GM23248 (cell line): ENCODE results near the gene ENAH. TPM values are rescaled to one million over a fixed set of nuclear protein-coding genes. Genes with fewer than 3 reads are reported as not detected.

Experiments used
- DNase-seq: peaks from one replicate; pipeline ENCODE4 v3.0.0-alpha.2; 2015
- H2AFZ ChIP-seq: fragments of 200-600 bp; sonication (generic); 2 replicates; pipeline ENCODE4 v1.6.1; 2016; ENCODE audit warnings: antibody characterized with exemption
- H3F3A ChIP-seq: fragments of 200-600 bp; sonication (generic); 2 replicates; pipeline ENCODE4 v1.6.1; 2016; ENCODE audit warnings: mild to moderate bottlenecking, antibody characterized with exemption, mixed run types; ENCODE audit not compliant: insufficient read depth
- H3K27ac ChIP-seq: fragments of 200-600 bp; sonication (generic); 2 replicates; pipeline ENCODE4 v1.5.1; 2016; ENCODE audit warnings: mild to moderate bottlenecking
- H3K27me3 ChIP-seq: fragments of 200-600 bp; sonication (generic); replicated peaks from 2 replicates; pipeline ENCODE4 v1.6.1; 2016; ENCODE audit warnings: mild to moderate bottlenecking; ENCODE audit not compliant: insufficient read depth
- H3K36me3 ChIP-seq: fragments of 200-600 bp; sonication (generic); 2 replicates; pipeline ENCODE4 v1.6.1; 2016; ENCODE audit warnings: low read depth, mild to moderate bottlenecking
- H3K4me1 ChIP-seq: fragments of 200-600 bp; sonication (generic); 2 replicates; pipeline ENCODE4 v1.6.1; 2016; ENCODE audit warnings: mild to moderate bottlenecking; ENCODE audit not compliant: insufficient read depth
- H3K4me2 ChIP-seq: fragments of 200-600 bp; sonication (generic); one replicate; pipeline ENCODE4 v1.6.1; 2016; ENCODE audit warnings: mild to moderate bottlenecking; ENCODE audit not compliant: unreplicated experiment
- H3K4me3 ChIP-seq: fragments of 200-600 bp; sonication (generic); 2 replicates; pipeline ENCODE4 v1.5.1; 2016; ENCODE audit warnings: mild to moderate bottlenecking
- H3K79me2 ChIP-seq: fragments of 200-600 bp; sonication (generic); 2 replicates; pipeline ENCODE4 v1.6.1; 2016; ENCODE audit warnings: mild to moderate bottlenecking; ENCODE audit not compliant: insufficient read depth
- H3K9ac ChIP-seq: fragments of 200-600 bp; sonication (generic); 2 replicates; pipeline ENCODE4 v1.6.1; 2016; ENCODE audit warnings: mild to moderate bottlenecking
- H3K9me2 ChIP-seq: fragments of 200-600 bp; sonication (generic); 2 replicates; pipeline ENCODE4 v1.6.1; 2016; ENCODE audit warnings: mixed run types, mild to moderate bottlenecking, moderate library complexity; ENCODE audit not compliant: insufficient read depth
- H3K9me3 ChIP-seq: fragments of 200-600 bp; sonication (generic); one replicate; pipeline ENCODE4 v1.6.1; 2017; ENCODE audit warnings: low read depth
- H4K20me1 ChIP-seq: fragments of 200-600 bp; sonication (generic); 2 replicates; pipeline ENCODE4 v1.6.0; 2016; ENCODE audit not compliant: insufficient read depth
- EZH2 ChIP-seq: fragments of 200-600 bp; sonication (generic); IDR thresholded peaks from 2 replicates; pipeline ENCODE4 v1.6.1; 2018; ENCODE audit warnings: antibody characterized with exemption, mild to moderate bottlenecking; ENCODE audit not compliant: insufficient read depth, poor library complexity, severe bottlenecking
- EZH2phosphoT487 ChIP-seq: fragments of 200-600 bp; sonication (generic); IDR thresholded peaks from 2 replicates; pipeline ENCODE4 v1.6.1; 2018; ENCODE audit warnings: antibody characterized with exemption, moderate library complexity, mild to moderate bottlenecking, low read depth; ENCODE audit not compliant: insufficient read depth
- WGBS, 2 experiments: methylation state at CpG; one replicate each; pipeline ENCODE4 v1.1.6; 2015 to 2017; ENCODE audit warnings: low lambda C conversion rate in 2 of 2, low coverage in 1 of 2; ENCODE audit errors: missing lambda C conversion rate in 2 of 2; 5-methylcytosine and 5-hydroxymethylcytosine counted together
- in situ Hi-C: fragments of 300-500 bp; cut with MboI; formaldehyde crosslinking; loops from 2 replicates; pipeline ENCODE4 v1.15.0; 2020
- polyA plus RNA-seq: library from polyadenylated mRNA; unstranded; fragments of >200 nt; fragmentation: Nextera tagmentation; extraction: Ambion mirVana; gene quantifications from 2 replicates; pipeline ENCODE4 v1.2.1, GENCODE V29; 2016
- total RNA-seq: library from RNA; depleted of rRNA; stranded (reverse); fragments of >200 nt; shearing (Covaris generic); gene quantifications from 2 replicates; pipeline ENCODE4 v1.2.3, GENCODE V29; 2014

The ENAH gene
- total and polyA plus RNA-seq, 2 experiments from 2014 or later = 40.1 to 125 TPM

GRCh38 chr1:225522588-225523262, 130.2 kb downstream of the ENAH start:
- peaks cover 20% of the 10 kb centered on the region for H3K36me3 ChIP-seq
- no peak overlapping the region for H2AFZ ChIP-seq
- no peaks in the 10 kb centered on the region for H3K9me3 ChIP-seq
- no peak overlapping the region for H3K4me3 ChIP-seq
- TF ChIP-seq EZH2phosphoT487 = no peak
- TF ChIP-seq EZH2 = no peak
- H3K79me2 ChIP-seq = peaks cover 97% of the 10 kb centered on the region
- no peaks in the 10 kb centered on the region for H3K4me1 ChIP-seq
- H3K9ac ChIP-seq = no peak overlapping the region
- no peaks in the 10 kb centered on the region for H4K20me1 ChIP-seq
- no peaks in the 10 kb centered on the region for H3K9me2 ChIP-seq
- H3K4me2 ChIP-seq = no peak overlapping the region
- in situ Hi-C loops = no loop called here
- DNase-seq = no peak
- WGBS, 2 experiments = 92 to 95% methylated on average over 1 of the region's 1 CpG
- no peaks in the 10 kb centered on the region for H3K27me3 ChIP-seq
- no peak overlapping the region for H3K27ac ChIP-seq
- peaks cover 23% of the 10 kb centered on the region; the same call in 1 of the 2 replicates for H3F3A ChIP-seq

DNA sequence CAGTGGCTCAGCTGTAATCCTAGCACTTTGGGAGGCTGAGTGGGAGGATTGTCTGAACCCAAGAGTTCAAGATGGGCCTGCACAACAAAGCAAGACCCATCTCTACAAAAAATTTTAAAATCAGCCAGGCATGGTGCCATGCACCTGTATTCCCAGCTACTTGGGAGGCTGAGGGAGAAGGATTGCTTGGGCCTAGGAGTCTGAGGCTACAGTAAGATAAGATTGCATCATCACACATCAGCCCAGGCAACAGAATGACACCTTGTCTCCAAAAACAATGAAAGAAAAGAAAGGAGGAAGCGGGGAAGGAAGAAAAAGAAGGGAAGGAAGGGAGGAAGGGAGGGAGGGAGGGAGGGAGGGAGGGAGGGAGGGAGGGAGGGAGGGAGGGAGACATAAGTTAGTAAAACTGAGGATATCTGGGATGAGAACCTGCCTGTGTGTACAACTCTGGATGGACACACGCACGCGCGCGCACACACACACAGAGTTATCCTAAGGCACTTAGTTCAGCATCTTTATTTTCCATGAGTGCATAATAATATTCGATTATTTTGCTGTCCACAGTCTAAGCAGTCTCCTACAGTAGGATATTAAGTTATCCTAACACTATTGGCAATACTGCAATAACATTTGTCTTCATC, 132.2 kb downstream of the ENAH start:
- in situ Hi-C loops = no loop called here
- H4K20me1 ChIP-seq = no peaks in the 10 kb centered on the region
- 98 to 99% methylated on average over 5 to 7 of the region's 7 CpGs for WGBS, 2 experiments

GRCh38 chr1:225519166-225519863, 133.6 kb downstream of the ENAH start:
- Histone ChIP-seq H3K36me3 (peaks cover 19% of the 10 kb centered on the region), H3K27me3 (no peaks in the 10 kb centered on the region), H3K9me2 (no peaks in the 10 kb centered on the region), H3K4me2 (no peak overlapping the region), H4K20me1 (no peaks in the 10 kb centered on the region), H3K9me3 (no peaks in the 10 kb centered on the region), H3K27ac (no peak overlapping the region), H3F3A (peaks cover 26% of the 10 kb centered on the region; the same call in 1 of the 2 replicates), H3K4me3 (no peak overlapping the region), H2AFZ (no peak overlapping the region), H3K4me1 (no peaks in the 10 kb centered on the region), H3K9ac (no peak overlapping the region), H3K79me2 (peaks cover 84% of the 10 kb centered on the region)
- TF ChIP-seq EZH2phosphoT487 (no peak), EZH2 (no peak)
- no peak for DNase-seq
- in situ Hi-C loops = no loop called here
- 93 to 95% methylated on average over 19 of the region's 19 CpGs for WGBS, 2 experiments

More for the DNA sequence above, 132.2 kb downstream of the ENAH start:
- peaks cover 94% of the 10 kb centered on the region for H3K79me2 ChIP-seq
- no peak overlapping the region for H2AFZ ChIP-seq
- no peak overlapping the region for H3K27ac ChIP-seq
- no peak overlapping the region for H3K4me3 ChIP-seq
- no peak for DNase-seq
- peaks cover 25% of the 10 kb centered on the region; the same call in 1 of the 2 replicates for H3F3A ChIP-seq
- H3K9ac ChIP-seq = no peak overlapping the region
- peaks cover 19% of the 10 kb centered on the region for H3K36me3 ChIP-seq
- H3K27me3 ChIP-seq = no peaks in the 10 kb centered on the region
- no peak for TF ChIP-seq EZH2
- no peak for TF ChIP-seq EZH2phosphoT487
- no peaks in the 10 kb centered on the region for H3K9me2 ChIP-seq
- H3K4me2 ChIP-seq = no peak overlapping the region
- no peaks in the 10 kb centered on the region for H3K9me3 ChIP-seq
- no peaks in the 10 kb centered on the region for H3K4me1 ChIP-seq

- Histone ChIP-seq H3K36me3 (peaks cover 27% of the 10 kb centered on the region), H3K4me1 (no peaks in the 10 kb centered on the region), H3K79me2 (peaks cover 84% of the 10 kb centered on the region), H3K4me3 (no peak overlapping the region), H4K20me1 (no peaks in the 10 kb centered on the region), H3K27ac (no peak overlapping the region), H3K9me3 (no peaks in the 10 kb centered on the region), H3K4me2 (no peak overlapping the region), H2AFZ (no peak overlapping the region), H3K9ac (no peak overlapping the region), H3K9me2 (no peaks in the 10 kb centered on the region), H3K27me3 (no peaks in the 10 kb centered on the region), H3F3A (peaks cover 30% of the 10 kb centered on the region; the same call in 1 of the 2 replicates)
- DNase-seq = peak; percentile 8
- 96 to 97% methylated on average over 8 of the region's 8 CpGs for WGBS, 2 experiments
- TF ChIP-seq EZH2phosphoT487 = no peak
- TF ChIP-seq EZH2 = no peak
- in situ Hi-C loops = no loop called here
Observed at GRCh38 chr1:225517697-225518096, 135.2 kb downstream of the ENAH start.
